H9 (cell line): ENCODE measurements around the gene CARMIL3. TPM values are rescaled to one million over a fixed set of nuclear protein-coding genes. Genes with fewer than 3 reads are reported as not detected.

ENCODE experiments used
- DNase-seq: peaks from one replicate; pipeline ENCODE4 v3.0.0-alpha.2; 2017
- H2AFZ ChIP-seq: one replicate; pipeline ENCODE4 v1.6.1; 2013; ENCODE audit warnings: mild to moderate bottlenecking, low read length, control low read depth, moderate library complexity
- H2AK5ac ChIP-seq: 2 replicates; pipeline ENCODE4 v1.6.1; 2013; ENCODE audit warnings: low read length, control low read depth, mixed read lengths; ENCODE audit not compliant: insufficient read length
- H2BK120ac ChIP-seq: one replicate; pipeline ENCODE4 v1.6.1; 2013; ENCODE audit warnings: low read depth, mild to moderate bottlenecking, low read length, control low read depth, inconsistent platforms; ENCODE audit not compliant: poor library complexity, severe bottlenecking
- H2BK12ac ChIP-seq: 2 replicates; pipeline ENCODE4 v1.6.1; 2013; ENCODE audit warnings: low read length, control low read depth, mixed read lengths, low read depth; ENCODE audit not compliant: insufficient read length
- H2BK15ac ChIP-seq: 2 replicates; pipeline ENCODE4 v1.6.1; 2013; ENCODE audit warnings: low read depth, low read length, control low read depth
- H2BK20ac ChIP-seq: one replicate; pipeline ENCODE4 v1.6.1; 2013; ENCODE audit warnings: low read depth, mild to moderate bottlenecking, low read length, control low read depth, inconsistent platforms; ENCODE audit not compliant: poor library complexity, severe bottlenecking
- H2BK5ac ChIP-seq: 2 replicates; pipeline ENCODE4 v1.6.1; 2013; ENCODE audit warnings: low read length, control low read depth, mixed read lengths; ENCODE audit not compliant: insufficient read length
- H3K14ac ChIP-seq: 2 replicates; pipeline ENCODE4 v1.6.1; 2013; ENCODE audit warnings: low read length, control low read depth; ENCODE audit not compliant: insufficient read depth
- H3K18ac ChIP-seq: 2 replicates; pipeline ENCODE4 v1.6.1; 2013; ENCODE audit warnings: low read depth, mild to moderate bottlenecking, mixed read lengths, low read length, control low read depth; ENCODE audit not compliant: insufficient read length
- H3K23ac ChIP-seq: 2 replicates; pipeline ENCODE4 v1.6.1; 2013; ENCODE audit warnings: low read length, control low read depth, mixed read lengths, low read depth; ENCODE audit not compliant: insufficient read length
- H3K23me2 ChIP-seq: 2 replicates; pipeline ENCODE4 v1.6.1; 2013; ENCODE audit warnings: low read depth, mild to moderate bottlenecking, mixed read lengths, low read length, control low read depth; ENCODE audit not compliant: insufficient read length, poor library complexity, severe bottlenecking
- H3K27ac ChIP-seq: 2 replicates; pipeline ENCODE4 v1.5.1; 2013; ENCODE audit warnings: low read length, control low read depth, mixed read lengths, low read depth; ENCODE audit not compliant: insufficient read length
- H3K27me3 ChIP-seq: 2 replicates; pipeline ENCODE4 v1.6.1; 2013; ENCODE audit warnings: low read length, control low read depth, inconsistent platforms; ENCODE audit not compliant: insufficient read depth
- H3K4ac ChIP-seq: 2 replicates; pipeline ENCODE4 v1.6.1; 2013; ENCODE audit warnings: low read depth, mild to moderate bottlenecking, control low read depth, inconsistent platforms, low read length, moderate library complexity
- H3K4me1 ChIP-seq: 2 replicates; pipeline ENCODE4 v1.6.1; 2013; ENCODE audit warnings: low read length, control low read depth, inconsistent platforms; ENCODE audit not compliant: insufficient read depth
- H3K4me2 ChIP-seq: 2 replicates; pipeline ENCODE4 v1.6.1; 2013; ENCODE audit warnings: low read length, control low read depth, mixed read lengths; ENCODE audit not compliant: insufficient read length, insufficient read depth
- H3K56ac ChIP-seq: 2 replicates; pipeline ENCODE4 v1.6.1; 2013; ENCODE audit warnings: low read depth, mild to moderate bottlenecking, mixed read lengths, low read length, control low read depth; ENCODE audit not compliant: insufficient read length
- H3K79me1 ChIP-seq: 2 replicates; pipeline ENCODE4 v1.6.1; 2013; ENCODE audit warnings: low read depth, mild to moderate bottlenecking, moderate library complexity, low read length, control low read depth, inconsistent platforms; ENCODE audit not compliant: insufficient read depth, poor library complexity, severe bottlenecking
- H3K79me2 ChIP-seq: 2 replicates; pipeline ENCODE4 v1.6.1; 2013; ENCODE audit warnings: low read length, control low read depth, inconsistent platforms; ENCODE audit not compliant: insufficient read depth
- H3K9ac ChIP-seq: 2 replicates; pipeline ENCODE4 v1.6.1; 2013; ENCODE audit warnings: low read length, control low read depth, mixed read lengths; ENCODE audit not compliant: insufficient read length; ENCODE audit errors: extremely low read depth
- H3K9me3 ChIP-seq: one replicate; pipeline ENCODE4 v1.6.1; 2013; ENCODE audit warnings: low read depth, low read length, inconsistent platforms; ENCODE audit not compliant: control insufficient read depth
- H3T11ph ChIP-seq: one replicate; pipeline ENCODE4 v1.6.1; 2013; ENCODE audit warnings: mild to moderate bottlenecking, low read length, control low read depth, inconsistent platforms
- H4K20me1 ChIP-seq: one replicate; pipeline ENCODE4 v1.6.1; 2013; ENCODE audit not compliant: control insufficient read depth, insufficient read length, insufficient read depth
- H4K5ac ChIP-seq: 2 replicates; pipeline ENCODE4 v1.6.1; 2013; ENCODE audit warnings: low read depth, mild to moderate bottlenecking, mixed read lengths, low read length, control low read depth; ENCODE audit not compliant: insufficient read length
- H4K8ac ChIP-seq: replicated peaks from 2 replicates; pipeline ENCODE4 v1.6.1; 2013; ENCODE audit warnings: low read length, control low read depth, mixed read lengths, low read depth; ENCODE audit not compliant: insufficient read length
- H4K91ac ChIP-seq: 2 replicates; pipeline ENCODE4 v1.6.1; 2013; ENCODE audit warnings: low read depth, mild to moderate bottlenecking, moderate library complexity, mixed read lengths, low read length, control low read depth; ENCODE audit not compliant: insufficient read length
- H3K27ac Mint-ChIP-seq, 3 experiments: 2 replicates in 2 of 3; 3 replicates in 1 of 3; pipeline ENCODE4 v1.8.0; 2020 to 2021; ENCODE audit warnings: mixed read lengths in 3 of 3, mild to moderate bottlenecking in 1 of 3, moderate library complexity in 1 of 3
- H3K27me3 Mint-ChIP-seq: 2 replicates; pipeline ENCODE4 v1.8.0; 2021; ENCODE audit warnings: low read depth, mild to moderate bottlenecking, moderate library complexity, mixed read lengths
- H3K36me3 Mint-ChIP-seq, 3 experiments: 2 replicates in 2 of 3; 3 replicates in 1 of 3; pipeline ENCODE4 v1.8.0; 2020 to 2021; ENCODE audit warnings: low read depth in 3 of 3, mixed read lengths in 3 of 3; ENCODE audit not compliant: insufficient read depth in 1 of 3
- H3K4me1 Mint-ChIP-seq, 2 experiments: 2 replicates each; pipeline ENCODE4 v1.8.0; 2020; ENCODE audit warnings: mixed read lengths in 2 of 2
- H3K4me3 Mint-ChIP-seq, 2 experiments: 2 replicates in 1 of 2; 3 replicates in 1 of 2; pipeline ENCODE4 v1.8.0; 2020 to 2021; ENCODE audit warnings: mild to moderate bottlenecking in 2 of 2, mixed read lengths in 2 of 2, moderate library complexity in 1 of 2
- H3K9me3 Mint-ChIP-seq, 2 experiments: 2 replicates in 1 of 2; 3 replicates in 1 of 2; pipeline ENCODE4 v1.8.0; 2020; ENCODE audit warnings: mild to moderate bottlenecking in 2 of 2, mixed read lengths in 2 of 2, moderate library complexity in 1 of 2
- CTCF ChIP-seq: fragments of 200-600 bp; sonication (generic); conservative IDR thresholded peaks from 3 replicates; pipeline ENCODE4 v1.8.0; 2021; ENCODE audit warnings: antibody characterized with exemption, mild to moderate bottlenecking
- WGBS: extraction: QIAGEN DNeasy Blood & Tissue Kit; methylation state at CpG from one replicate; pipeline ENCODE4 v1.1.7; 2013; ENCODE audit warnings: missing lambda C conversion rate, low lambda C conversion rate, mixed read lengths; ENCODE audit not compliant: insufficient read length; ENCODE audit errors: extremely low coverage; 5-methylcytosine and 5-hydroxymethylcytosine counted together
- total RNA-seq: library from RNA; stranded (reverse); gene quantifications from 2 replicates; pipeline ENCODE4 v1.2.1, GENCODE V29; 2021

The CARMIL3 gene
- total RNA-seq, 1 experiment from 2014 or later, result 5.8 TPM

DNA sequence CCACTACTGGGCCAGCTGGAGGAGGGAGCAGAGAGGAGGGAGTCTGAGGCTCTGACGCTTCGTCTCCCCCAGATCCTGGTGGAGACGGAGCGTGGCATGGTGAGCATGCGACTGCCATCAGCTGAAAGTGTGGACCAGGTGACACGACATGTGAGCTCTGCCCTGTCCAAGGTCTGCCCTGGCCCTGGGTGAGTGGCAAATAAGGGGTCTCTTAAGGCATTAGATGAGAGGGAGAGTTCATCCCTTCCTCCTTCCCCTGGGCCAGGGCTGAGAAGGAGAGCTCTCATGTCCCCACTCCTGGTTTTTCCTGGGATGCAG, 2.5 kb downstream of the CARMIL3 start:
- H3K27ac Mint-ChIP-seq, result no peak overlapping the region
- no peak overlapping the region for H4K5ac ChIP-seq
- H3K14ac ChIP-seq, result no peak overlapping the region
- peaks cover 18 to 28% of the 10 kb centered on the region in 2 experiments for H3K4me1 Mint-ChIP-seq
- no peak overlapping the region for H3K18ac ChIP-seq
- H2BK15ac ChIP-seq, result no peak overlapping the region
- no peaks in the 10 kb centered on the region for H3K27me3 ChIP-seq
- H3K79me1 ChIP-seq, result no peaks in the 10 kb centered on the region
- H3K79me2 ChIP-seq, result no peaks in the 10 kb centered on the region
- no peak overlapping the region for H2AK5ac ChIP-seq
- no peak for TF ChIP-seq CTCF
- peaks cover 5% of the 10 kb centered on the region for H3K27me3 Mint-ChIP-seq
- H3K4me1 ChIP-seq, result no peaks in the 10 kb centered on the region
- H2BK20ac ChIP-seq, result no peak overlapping the region
- no peak overlapping the region for H2BK12ac ChIP-seq
- H2BK120ac ChIP-seq, result no peak overlapping the region
- H3K9ac ChIP-seq, result no peak overlapping the region
- no peak overlapping the region for H2AFZ ChIP-seq
- H4K8ac ChIP-seq, result no peak overlapping the region
- H4K20me1 ChIP-seq, result peaks cover 2% of the 10 kb centered on the region
- no peaks in the 10 kb centered on the region; a peak in 1 of 5 replicates for H3K9me3 Mint-ChIP-seq
- H3K23ac ChIP-seq, result no peak overlapping the region
- no peaks in the 10 kb centered on the region for H3K9me3 ChIP-seq
- H3K36me3 Mint-ChIP-seq, result peaks cover 0 to 6% (median 3%) of the 10 kb centered on the region in 3 experiments; a peak in 5 of 7 replicates
- no peak overlapping the region for H4K91ac ChIP-seq
- H3K27ac ChIP-seq, result no peak overlapping the region
- H3K4ac ChIP-seq, result no peak overlapping the region
- WGBS, result no CpG with 5 or more reads among the region's 6 CpGs
- H3K23me2 ChIP-seq, result peaks cover 8% of the 10 kb centered on the region
- no peak overlapping the region for H3K56ac ChIP-seq
- DNase-seq, result no peak
- H2BK5ac ChIP-seq, result no peak overlapping the region
- H3T11ph ChIP-seq, result no peak overlapping the region
- no peak overlapping the region for H3K4me3 Mint-ChIP-seq
- H3K4me2 ChIP-seq, result no peak overlapping the region
